ENCODE measurements around the gene CCNB1IP1.

Gene CCNB1IP1

DNA sequence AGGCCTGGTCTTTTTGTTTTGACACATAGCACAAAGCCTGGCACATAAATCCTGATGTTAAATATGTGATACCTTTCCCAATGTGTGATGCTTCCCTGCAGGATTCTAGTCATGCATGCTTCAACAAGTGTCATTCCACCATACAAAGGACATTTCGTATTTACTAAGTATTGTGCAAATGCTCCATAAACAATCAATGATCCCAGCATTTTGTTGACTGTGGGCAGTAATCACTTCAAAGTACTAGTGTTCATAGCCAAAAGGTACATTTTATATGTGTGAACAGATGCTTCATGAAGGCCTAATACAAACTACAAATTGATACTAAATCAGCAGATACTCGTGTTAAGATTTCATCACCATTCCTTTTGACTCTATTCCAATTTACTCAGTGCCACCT is 4.4 kb downstream of the CCNB1IP1 start:
- Histone ChIP-seq H3K9ac (ENCODE audit: low read depth, low read length, poor library complexity, severe bottlenecking) (peak overlapping the region; percentile 27), H2AFZ (ENCODE audit: low read length) (no peak overlapping the region), H3K9me2 (replicated peaks; ENCODE audit: low read depth, low read length) (no peaks in the 10 kb centered on the region), H3K79me2 (ENCODE audit: insufficient read depth, low read length) (peaks cover 72% of the 10 kb centered on the region), H3K9me3 (ENCODE audit: insufficient read depth, low read depth, low read length) (no peaks in the 10 kb centered on the region), H4K20me1 (ENCODE audit: insufficient read depth, low read length, poor library complexity, severe bottlenecking) (peaks cover 42% of the 10 kb centered on the region), H3K4me3 (ENCODE audit: low read length, poor library complexity, severe bottlenecking) (no peak overlapping the region), H3K4me1 (ENCODE audit: insufficient read depth, low read length, poor library complexity, severe bottlenecking) (peaks cover 43% of the 10 kb centered on the region), H3K27me3 (ENCODE audit: insufficient read depth, low read length, poor library complexity, severe bottlenecking) (no peaks in the 10 kb centered on the region), H3K36me3 (ENCODE audit: insufficient read depth, low read length) (peaks cover 20% of the 10 kb centered on the region), H3K4me2 (ENCODE audit: low read depth, low read length, poor library complexity, severe bottlenecking) (peak overlapping the region; percentile 88), H3F3A (ENCODE audit: low read depth) (peaks cover 15% of the 10 kb centered on the region; the same call in 1 of the 2 replicates)
- TF ChIP-seq, protein P1, sequence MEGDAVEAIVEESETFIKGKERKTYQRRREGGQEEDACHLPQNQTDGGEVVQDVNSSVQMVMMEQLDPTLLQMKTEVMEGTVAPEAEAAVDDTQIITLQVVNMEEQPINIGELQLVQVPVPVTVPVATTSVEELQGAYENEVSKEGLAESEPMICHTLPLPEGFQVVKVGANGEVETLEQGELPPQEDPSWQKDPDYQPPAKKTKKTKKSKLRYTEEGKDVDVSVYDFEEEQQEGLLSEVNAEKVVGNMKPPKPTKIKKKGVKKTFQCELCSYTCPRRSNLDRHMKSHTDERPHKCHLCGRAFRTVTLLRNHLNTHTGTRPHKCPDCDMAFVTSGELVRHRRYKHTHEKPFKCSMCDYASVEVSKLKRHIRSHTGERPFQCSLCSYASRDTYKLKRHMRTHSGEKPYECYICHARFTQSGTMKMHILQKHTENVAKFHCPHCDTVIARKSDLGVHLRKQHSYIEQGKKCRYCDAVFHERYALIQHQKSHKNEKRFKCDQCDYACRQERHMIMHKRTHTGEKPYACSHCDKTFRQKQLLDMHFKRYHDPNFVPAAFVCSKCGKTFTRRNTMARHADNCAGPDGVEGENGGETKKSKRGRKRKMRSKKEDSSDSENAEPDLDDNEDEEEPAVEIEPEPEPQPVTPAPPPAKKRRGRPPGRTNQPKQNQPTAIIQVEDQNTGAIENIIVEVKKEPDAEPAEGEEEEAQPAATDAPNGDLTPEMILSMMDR (conservative IDR thresholded peaks at IDR 0.05; ENCODE audit: low read length): no peak
- no peak for TF ChIP-seq EZH2phosphoT487 (IDR thresholded peaks at IDR 0.05; ENCODE audit: borderline replicate concordance)

DNA sequence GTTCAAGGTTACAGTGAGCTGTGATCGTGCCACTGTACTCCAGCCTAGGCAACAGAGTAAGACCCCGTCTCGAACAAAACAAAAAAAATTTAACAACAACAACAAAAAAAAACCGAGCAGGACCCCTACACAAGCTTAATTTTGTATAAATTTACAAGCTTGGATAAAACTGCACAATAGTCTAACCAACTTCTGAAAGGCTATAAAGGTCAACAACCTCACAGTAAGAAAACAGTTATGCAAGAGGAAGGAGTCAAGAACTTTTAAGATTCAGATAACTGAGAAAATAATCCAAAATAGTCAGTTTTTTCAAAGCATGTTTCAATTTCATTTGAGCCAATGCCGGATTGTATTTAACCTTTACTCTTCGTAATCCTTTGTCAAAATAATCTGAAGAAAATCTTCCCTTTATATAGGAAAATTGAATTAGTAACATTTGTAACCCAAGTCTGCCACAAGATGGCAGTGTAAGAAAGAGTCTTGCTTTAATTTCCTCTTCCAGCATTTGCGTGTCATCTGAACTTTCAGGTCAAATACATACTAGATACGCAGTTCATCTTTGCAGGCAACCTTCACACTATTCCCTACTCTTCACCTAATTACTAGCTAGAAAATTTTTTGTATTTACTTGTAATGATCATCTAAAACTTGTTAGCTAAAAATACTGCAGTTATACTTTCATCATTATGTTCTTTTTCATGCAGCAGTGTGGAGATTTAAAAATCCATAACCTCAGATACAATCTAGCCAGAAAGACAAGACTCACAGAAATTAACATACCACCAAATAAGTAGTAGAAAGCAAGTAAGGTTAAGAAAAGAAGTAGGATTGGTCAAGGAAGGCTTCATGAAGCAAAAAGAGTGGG is 5.8 kb downstream of the CCNB1IP1 start:
- peaks cover 27% of the 10 kb centered on the region for H3K36me3 ChIP-seq (ENCODE audit: insufficient read depth, low read length)
- H3K4me2 ChIP-seq (ENCODE audit: low read depth, low read length, poor library complexity, severe bottlenecking): peak overlapping the region; percentile 88
- peaks cover 42% of the 10 kb centered on the region for H4K20me1 ChIP-seq (ENCODE audit: insufficient read depth, low read length, poor library complexity, severe bottlenecking)
- H3K9ac ChIP-seq (ENCODE audit: low read depth, low read length, poor library complexity, severe bottlenecking): peak overlapping the region; percentile 25
- H2AFZ ChIP-seq (ENCODE audit: low read length): no peak overlapping the region
- H3K27me3 ChIP-seq (ENCODE audit: insufficient read depth, low read length, poor library complexity, severe bottlenecking): no peaks in the 10 kb centered on the region
- TF ChIP-seq EZH2phosphoT487 (IDR thresholded peaks at IDR 0.05; ENCODE audit: borderline replicate concordance): no peak
- TF ChIP-seq, protein P1 (conservative IDR thresholded peaks at IDR 0.05; ENCODE audit: low read length): peak; percentile 86
- H3K79me2 ChIP-seq (ENCODE audit: insufficient read depth, low read length): peaks cover 72% of the 10 kb centered on the region
- no peaks in the 10 kb centered on the region for H3K9me2 ChIP-seq (replicated peaks; ENCODE audit: low read depth, low read length)
- H3K4me1 ChIP-seq (ENCODE audit: insufficient read depth, low read length, poor library complexity, severe bottlenecking): peaks cover 35% of the 10 kb centered on the region
- peak overlapping the region; percentile 27 for H3K4me3 ChIP-seq (ENCODE audit: low read length, poor library complexity, severe bottlenecking)
- no peaks in the 10 kb centered on the region for H3K9me3 ChIP-seq (ENCODE audit: insufficient read depth, low read depth, low read length)
- H3F3A ChIP-seq (ENCODE audit: low read depth): peaks cover 15% of the 10 kb centered on the region; the same call in 1 of the 2 replicates

DNA sequence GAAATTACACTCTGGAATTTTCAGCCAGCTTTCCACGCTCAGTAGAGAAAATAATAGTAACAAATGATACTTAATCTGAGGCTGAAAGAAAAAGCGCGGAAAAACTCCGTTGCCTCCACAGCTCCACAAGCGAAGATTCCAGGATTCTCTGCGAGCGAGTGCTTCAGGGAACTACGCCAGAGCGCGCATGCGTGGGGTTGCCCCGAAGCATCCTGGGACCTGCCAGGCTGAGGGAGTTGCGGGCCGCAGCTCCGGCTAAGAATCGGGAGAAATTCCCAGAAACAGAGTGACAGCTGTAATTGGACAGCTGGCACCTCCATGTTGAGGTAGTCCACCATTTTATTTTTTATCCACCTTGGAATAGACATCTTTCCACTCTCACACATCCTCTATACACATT is 15.4 kb downstream of the CCNB1IP1 start:
- H3K4me1 ChIP-seq (ENCODE audit: insufficient read depth, low read length, poor library complexity, severe bottlenecking): no peaks in the 10 kb centered on the region
- H3K9ac ChIP-seq (ENCODE audit: low read depth, low read length, poor library complexity, severe bottlenecking): no peak overlapping the region
- no peak overlapping the region for H3K4me2 ChIP-seq (ENCODE audit: low read depth, low read length, poor library complexity, severe bottlenecking)
- 0 out of 2 replicates have a peak, but pooled peaks cover 5% of the 10 kb centered on the region for H3K79me2 ChIP-seq (ENCODE audit: insufficient read depth, low read length)
- H3K27me3 ChIP-seq (ENCODE audit: insufficient read depth, low read length, poor library complexity, severe bottlenecking): no peaks in the 10 kb centered on the region
- H3K9me2 ChIP-seq (replicated peaks; ENCODE audit: low read depth, low read length): no peaks in the 10 kb centered on the region
- peaks cover 70% of the 10 kb centered on the region; the same call in 1 of the 2 replicates for H3K36me3 ChIP-seq (ENCODE audit: insufficient read depth, low read length)
- TF ChIP-seq, protein P1 (conservative IDR thresholded peaks at IDR 0.05; ENCODE audit: low read length): no peak
- TF ChIP-seq EZH2phosphoT487 (IDR thresholded peaks at IDR 0.05; ENCODE audit: borderline replicate concordance): no peak
- H2AFZ ChIP-seq (ENCODE audit: low read length): no peak overlapping the region
- H3K9me3 ChIP-seq (ENCODE audit: insufficient read depth, low read depth, low read length): no peaks in the 10 kb centered on the region
- H3F3A ChIP-seq (ENCODE audit: low read depth): no peaks in the 10 kb centered on the region
- H4K20me1 ChIP-seq (ENCODE audit: insufficient read depth, low read length, poor library complexity, severe bottlenecking): no peaks in the 10 kb centered on the region
- H3K4me3 ChIP-seq (ENCODE audit: low read length, poor library complexity, severe bottlenecking): no peak overlapping the region

All from Loucy (cell line).